ENCODE data around the gene MBTPS1. TPM values are rescaled to one million over a fixed set of nuclear protein-coding genes. Genes with fewer than 3 reads are reported as not detected.

Gene MBTPS1
- total RNA-seq: 10 to 100 TPM; 36.3 to 77.6 (median 53.0) TPM

DNA sequence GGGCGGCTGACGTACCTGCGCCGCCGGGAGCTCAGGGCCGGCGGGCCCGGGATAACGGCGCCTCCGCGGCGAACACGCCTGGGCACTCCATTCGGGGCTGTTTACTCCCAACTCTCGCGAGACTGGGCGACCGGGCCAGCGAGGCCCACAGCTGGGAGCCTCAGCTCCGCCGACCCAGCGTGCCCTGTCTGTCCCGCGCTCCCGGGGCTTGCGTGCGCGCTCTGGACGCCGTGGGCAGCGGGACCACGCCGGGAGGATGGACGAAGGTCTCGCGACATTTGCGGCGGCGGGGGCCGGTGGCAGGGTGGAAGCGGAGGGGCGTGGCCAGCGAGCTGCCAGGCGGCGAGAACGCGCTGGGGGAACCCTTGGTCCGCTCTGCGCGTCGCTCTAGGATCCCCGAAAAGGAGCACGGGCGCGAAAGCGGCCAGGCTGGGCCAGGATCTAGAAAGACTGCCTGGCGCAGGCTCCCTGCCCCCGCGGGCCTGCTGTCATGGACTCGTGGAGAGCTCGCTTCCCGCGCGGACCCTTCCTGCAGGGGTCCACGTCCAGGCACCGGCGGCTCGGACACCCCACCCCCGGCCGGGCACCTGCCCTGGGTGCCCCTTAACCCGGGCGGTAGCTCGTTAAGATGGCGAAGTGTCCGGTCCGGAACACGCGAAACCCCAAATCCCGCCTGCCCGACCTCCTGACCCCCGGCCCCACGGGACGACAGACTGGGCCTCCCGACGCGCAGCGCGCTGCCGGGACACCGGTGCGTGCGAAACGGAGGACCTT, at the start of gene MBTPS1:
MBTPS1 (minus strand) TSS at position 223 of the 774 bp plus-strand sequence. CDS start 15,159 bp downstream, outside the sequence.
- Histone ChIP-seq H3K27ac (peak within 1 kb of the TSS; percentile 90 to 99 (median 95)), H3K9me3 (no peaks in the 10 kb centered on the region), H3K27me3 (no peaks in the 10 kb centered on the region), H3K36me3 (peaks cover 0 to 3% (median 0%) of the 10 kb centered on the region in 3 donors), H3K4me3 (peak within 1 kb of the TSS; percentile 66 to 99 (median 93)), H3K4me1 (peaks cover 11 to 51% (median 20%) of the 10 kb centered on the region in 3 donors)
- peak; percentile 89 for DNase-seq
- intact Hi-C loops (cut with DNase I): no loop called here
- TF ChIP-seq, protein P1, sequence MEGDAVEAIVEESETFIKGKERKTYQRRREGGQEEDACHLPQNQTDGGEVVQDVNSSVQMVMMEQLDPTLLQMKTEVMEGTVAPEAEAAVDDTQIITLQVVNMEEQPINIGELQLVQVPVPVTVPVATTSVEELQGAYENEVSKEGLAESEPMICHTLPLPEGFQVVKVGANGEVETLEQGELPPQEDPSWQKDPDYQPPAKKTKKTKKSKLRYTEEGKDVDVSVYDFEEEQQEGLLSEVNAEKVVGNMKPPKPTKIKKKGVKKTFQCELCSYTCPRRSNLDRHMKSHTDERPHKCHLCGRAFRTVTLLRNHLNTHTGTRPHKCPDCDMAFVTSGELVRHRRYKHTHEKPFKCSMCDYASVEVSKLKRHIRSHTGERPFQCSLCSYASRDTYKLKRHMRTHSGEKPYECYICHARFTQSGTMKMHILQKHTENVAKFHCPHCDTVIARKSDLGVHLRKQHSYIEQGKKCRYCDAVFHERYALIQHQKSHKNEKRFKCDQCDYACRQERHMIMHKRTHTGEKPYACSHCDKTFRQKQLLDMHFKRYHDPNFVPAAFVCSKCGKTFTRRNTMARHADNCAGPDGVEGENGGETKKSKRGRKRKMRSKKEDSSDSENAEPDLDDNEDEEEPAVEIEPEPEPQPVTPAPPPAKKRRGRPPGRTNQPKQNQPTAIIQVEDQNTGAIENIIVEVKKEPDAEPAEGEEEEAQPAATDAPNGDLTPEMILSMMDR (IDR thresholded peaks at IDR 0.05): peak in 3 of 6 experiments; percentile 51 to 63 (median 62)
- TF ChIP-seq POLR2A (IDR thresholded peaks at IDR 0.05): peak in 3 of 4 donors; percentile 32 to 89 (median 54)
- 0 to 1% methylated on average over 17 to 22 of the region's 94 CpGs for WGBS, 2 donors

DNA sequence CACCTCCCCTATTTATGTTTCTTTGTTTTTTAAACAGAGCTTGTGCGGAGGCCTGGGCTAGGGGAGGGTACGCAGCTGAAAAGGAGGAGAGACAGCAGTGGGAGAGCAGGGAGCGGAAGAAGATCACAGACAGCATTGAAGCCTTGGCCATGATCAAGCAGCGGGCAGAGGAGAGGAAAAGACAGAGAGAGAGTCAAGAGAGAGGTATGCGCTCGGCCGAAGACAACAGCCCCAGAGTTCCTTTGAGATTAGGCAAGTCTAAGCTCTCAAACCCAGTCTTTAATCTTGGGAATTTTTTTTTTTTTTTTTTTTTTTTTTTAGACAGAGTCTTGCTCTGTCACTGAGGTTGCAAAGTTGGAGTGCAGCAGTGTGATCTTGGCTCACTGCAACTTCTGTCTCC, 49.0 kb upstream of the MBTPS1 start:
- no peak for TF ChIP-seq POLR2A (IDR thresholded peaks at IDR 0.05)
- TF ChIP-seq, protein P1 (IDR thresholded peaks at IDR 0.05): no peak
- intact Hi-C loops (cut with DNase I): no loop called here
- WGBS, 2 donors: 85 to 89% methylated on average over 6 to 7 of the region's 7 CpGs

DNA sequence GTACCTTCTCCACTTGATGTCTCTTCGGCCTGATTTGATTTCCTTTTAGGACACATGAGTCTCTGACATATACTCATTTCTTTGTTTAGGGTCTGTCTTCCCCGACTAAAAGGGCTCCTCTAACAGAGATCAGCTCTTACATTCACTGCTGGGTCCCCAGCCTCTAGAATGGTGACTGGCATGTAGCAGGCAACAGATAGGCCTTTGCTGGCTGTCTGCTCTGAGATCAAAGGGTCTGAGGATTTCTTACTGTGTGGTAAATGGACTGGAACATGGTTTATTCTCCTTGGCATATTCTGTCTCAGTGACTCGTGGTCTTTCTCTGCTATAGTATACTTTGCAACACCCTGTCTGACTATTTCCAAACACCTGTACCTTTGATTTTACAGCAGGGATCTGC, 45.1 kb upstream of the MBTPS1 start:
- Histone ChIP-seq H3K27me3 (peaks cover 0 to 55% (median 0%) of the 10 kb centered on the region in 4 donors), H3K36me3 (no peaks in the 10 kb centered on the region), H3K9me3 (no peaks in the 10 kb centered on the region), H3K27ac (no peak overlapping the region), H3K4me1 (no peaks in the 10 kb centered on the region), H3K4me3 (no peak overlapping the region)
- TF ChIP-seq, protein P1 (IDR thresholded peaks at IDR 0.05): no peak
- intact Hi-C loops (cut with DNase I): no loop called here
- WGBS, 2 donors: 52 to 62% methylated on average over 3 of the region's 3 CpGs
- DNase-seq: no peak

More for the DNA sequence above, 49.0 kb upstream of the MBTPS1 start:
- no peaks in the 10 kb centered on the region for H3K4me1 ChIP-seq
- no peak overlapping the region for H3K4me3 ChIP-seq
- DNase-seq: no peak
- peaks cover 0 to 29% (median 0%) of the 10 kb centered on the region in 4 donors for H3K27me3 ChIP-seq
- no peaks in the 10 kb centered on the region for H3K36me3 ChIP-seq
- H3K9me3 ChIP-seq: no peaks in the 10 kb centered on the region
- no peak overlapping the region for H3K27ac ChIP-seq

DNA sequence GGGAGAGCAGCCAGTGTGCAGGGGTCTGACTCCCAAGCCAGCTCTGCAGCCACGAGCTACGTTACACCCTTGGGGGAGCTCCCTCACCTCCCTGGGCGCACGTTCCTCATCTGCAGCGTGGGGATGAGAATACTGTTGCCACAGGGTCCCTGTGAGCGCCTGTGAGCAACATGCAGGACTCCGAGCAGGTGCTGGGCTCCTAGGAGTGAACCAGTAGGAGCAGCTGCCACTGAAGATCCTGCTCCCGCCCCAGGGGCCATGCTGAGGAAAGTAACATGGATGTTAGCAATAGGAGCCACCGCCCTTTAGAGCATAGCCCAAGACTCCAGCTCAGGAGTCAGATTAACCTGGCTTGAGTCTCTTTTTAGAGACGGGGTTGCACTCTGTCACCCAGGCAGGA, 44.3 kb upstream of the MBTPS1 start:
- Histone ChIP-seq H3K4me3 (no peak overlapping the region), H3K36me3 (no peaks in the 10 kb centered on the region), H3K27ac (no peak overlapping the region), H3K9me3 (no peaks in the 10 kb centered on the region), H3K4me1 (no peaks in the 10 kb centered on the region), H3K27me3 (peaks cover 0 to 55% (median 0%) of the 10 kb centered on the region in 4 donors)
- no peak for DNase-seq
- intact Hi-C loops (cut with DNase I): no loop called here
- WGBS, 2 donors: 64 to 94% methylated on average over 3 of the region's 10 CpGs
- no peak for TF ChIP-seq POLR2A (IDR thresholded peaks at IDR 0.05)
- TF ChIP-seq, protein P1 (IDR thresholded peaks at IDR 0.05): no peak

DNA sequence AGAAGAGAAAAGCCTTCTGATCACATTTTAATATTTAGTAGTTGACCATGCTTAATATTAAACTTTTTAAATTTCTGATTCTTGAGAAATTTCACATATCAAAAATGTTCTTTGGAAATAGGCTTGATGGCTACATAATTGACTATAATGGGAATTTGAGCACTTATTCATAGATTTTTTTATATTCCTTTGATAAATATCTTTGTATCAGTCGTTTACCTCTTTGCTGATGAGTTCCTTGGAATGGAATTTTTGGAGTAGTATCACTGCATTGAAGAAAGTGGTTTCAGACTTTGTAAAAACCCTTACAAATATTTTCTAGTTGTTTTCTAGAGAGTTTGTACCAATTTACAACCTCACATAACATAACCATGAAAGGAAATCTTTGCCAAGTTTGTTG, 43.1 kb upstream of the MBTPS1 start:
- H3K36me3 ChIP-seq: no peaks in the 10 kb centered on the region
- no peak overlapping the region for H3K27ac ChIP-seq
- DNase-seq: no peak
- intact Hi-C loops (cut with DNase I): no loop called here
- TF ChIP-seq POLR2A (IDR thresholded peaks at IDR 0.05): no peak
- TF ChIP-seq, protein P1 (IDR thresholded peaks at IDR 0.05): no peak
- 26 to 40% methylated on average over 1 of the region's 1 CpG for WGBS, 2 donors
- H3K4me3 ChIP-seq: no peak overlapping the region
- no peaks in the 10 kb centered on the region for H3K4me1 ChIP-seq
- peaks cover 0 to 59% (median 0%) of the 10 kb centered on the region in 4 donors for H3K27me3 ChIP-seq
- H3K9me3 ChIP-seq: no peaks in the 10 kb centered on the region

All from esophagus squamous epithelium (tissue), 5 donors.